ENCODE results near the gene ZNF146.

- TF ChIP-seq POLR2AphosphoS5 (IDR thresholded peaks at IDR 0.05; ENCODE audit: low read depth), result no peak
- no peak for TF ChIP-seq CTCF (conservative IDR thresholded peaks at IDR 0.05; ENCODE audit: low read depth in 2 of 2)
- TF ChIP-seq, protein P1, sequence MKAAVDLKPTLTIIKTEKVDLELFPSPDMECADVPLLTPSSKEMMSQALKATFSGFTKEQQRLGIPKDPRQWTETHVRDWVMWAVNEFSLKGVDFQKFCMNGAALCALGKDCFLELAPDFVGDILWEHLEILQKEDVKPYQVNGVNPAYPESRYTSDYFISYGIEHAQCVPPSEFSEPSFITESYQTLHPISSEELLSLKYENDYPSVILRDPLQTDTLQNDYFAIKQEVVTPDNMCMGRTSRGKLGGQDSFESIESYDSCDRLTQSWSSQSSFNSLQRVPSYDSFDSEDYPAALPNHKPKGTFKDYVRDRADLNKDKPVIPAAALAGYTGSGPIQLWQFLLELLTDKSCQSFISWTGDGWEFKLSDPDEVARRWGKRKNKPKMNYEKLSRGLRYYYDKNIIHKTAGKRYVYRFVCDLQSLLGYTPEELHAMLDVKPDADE (IDR thresholded peaks at IDR 0.05), result no peak
- TF ChIP-seq, protein P2, sequence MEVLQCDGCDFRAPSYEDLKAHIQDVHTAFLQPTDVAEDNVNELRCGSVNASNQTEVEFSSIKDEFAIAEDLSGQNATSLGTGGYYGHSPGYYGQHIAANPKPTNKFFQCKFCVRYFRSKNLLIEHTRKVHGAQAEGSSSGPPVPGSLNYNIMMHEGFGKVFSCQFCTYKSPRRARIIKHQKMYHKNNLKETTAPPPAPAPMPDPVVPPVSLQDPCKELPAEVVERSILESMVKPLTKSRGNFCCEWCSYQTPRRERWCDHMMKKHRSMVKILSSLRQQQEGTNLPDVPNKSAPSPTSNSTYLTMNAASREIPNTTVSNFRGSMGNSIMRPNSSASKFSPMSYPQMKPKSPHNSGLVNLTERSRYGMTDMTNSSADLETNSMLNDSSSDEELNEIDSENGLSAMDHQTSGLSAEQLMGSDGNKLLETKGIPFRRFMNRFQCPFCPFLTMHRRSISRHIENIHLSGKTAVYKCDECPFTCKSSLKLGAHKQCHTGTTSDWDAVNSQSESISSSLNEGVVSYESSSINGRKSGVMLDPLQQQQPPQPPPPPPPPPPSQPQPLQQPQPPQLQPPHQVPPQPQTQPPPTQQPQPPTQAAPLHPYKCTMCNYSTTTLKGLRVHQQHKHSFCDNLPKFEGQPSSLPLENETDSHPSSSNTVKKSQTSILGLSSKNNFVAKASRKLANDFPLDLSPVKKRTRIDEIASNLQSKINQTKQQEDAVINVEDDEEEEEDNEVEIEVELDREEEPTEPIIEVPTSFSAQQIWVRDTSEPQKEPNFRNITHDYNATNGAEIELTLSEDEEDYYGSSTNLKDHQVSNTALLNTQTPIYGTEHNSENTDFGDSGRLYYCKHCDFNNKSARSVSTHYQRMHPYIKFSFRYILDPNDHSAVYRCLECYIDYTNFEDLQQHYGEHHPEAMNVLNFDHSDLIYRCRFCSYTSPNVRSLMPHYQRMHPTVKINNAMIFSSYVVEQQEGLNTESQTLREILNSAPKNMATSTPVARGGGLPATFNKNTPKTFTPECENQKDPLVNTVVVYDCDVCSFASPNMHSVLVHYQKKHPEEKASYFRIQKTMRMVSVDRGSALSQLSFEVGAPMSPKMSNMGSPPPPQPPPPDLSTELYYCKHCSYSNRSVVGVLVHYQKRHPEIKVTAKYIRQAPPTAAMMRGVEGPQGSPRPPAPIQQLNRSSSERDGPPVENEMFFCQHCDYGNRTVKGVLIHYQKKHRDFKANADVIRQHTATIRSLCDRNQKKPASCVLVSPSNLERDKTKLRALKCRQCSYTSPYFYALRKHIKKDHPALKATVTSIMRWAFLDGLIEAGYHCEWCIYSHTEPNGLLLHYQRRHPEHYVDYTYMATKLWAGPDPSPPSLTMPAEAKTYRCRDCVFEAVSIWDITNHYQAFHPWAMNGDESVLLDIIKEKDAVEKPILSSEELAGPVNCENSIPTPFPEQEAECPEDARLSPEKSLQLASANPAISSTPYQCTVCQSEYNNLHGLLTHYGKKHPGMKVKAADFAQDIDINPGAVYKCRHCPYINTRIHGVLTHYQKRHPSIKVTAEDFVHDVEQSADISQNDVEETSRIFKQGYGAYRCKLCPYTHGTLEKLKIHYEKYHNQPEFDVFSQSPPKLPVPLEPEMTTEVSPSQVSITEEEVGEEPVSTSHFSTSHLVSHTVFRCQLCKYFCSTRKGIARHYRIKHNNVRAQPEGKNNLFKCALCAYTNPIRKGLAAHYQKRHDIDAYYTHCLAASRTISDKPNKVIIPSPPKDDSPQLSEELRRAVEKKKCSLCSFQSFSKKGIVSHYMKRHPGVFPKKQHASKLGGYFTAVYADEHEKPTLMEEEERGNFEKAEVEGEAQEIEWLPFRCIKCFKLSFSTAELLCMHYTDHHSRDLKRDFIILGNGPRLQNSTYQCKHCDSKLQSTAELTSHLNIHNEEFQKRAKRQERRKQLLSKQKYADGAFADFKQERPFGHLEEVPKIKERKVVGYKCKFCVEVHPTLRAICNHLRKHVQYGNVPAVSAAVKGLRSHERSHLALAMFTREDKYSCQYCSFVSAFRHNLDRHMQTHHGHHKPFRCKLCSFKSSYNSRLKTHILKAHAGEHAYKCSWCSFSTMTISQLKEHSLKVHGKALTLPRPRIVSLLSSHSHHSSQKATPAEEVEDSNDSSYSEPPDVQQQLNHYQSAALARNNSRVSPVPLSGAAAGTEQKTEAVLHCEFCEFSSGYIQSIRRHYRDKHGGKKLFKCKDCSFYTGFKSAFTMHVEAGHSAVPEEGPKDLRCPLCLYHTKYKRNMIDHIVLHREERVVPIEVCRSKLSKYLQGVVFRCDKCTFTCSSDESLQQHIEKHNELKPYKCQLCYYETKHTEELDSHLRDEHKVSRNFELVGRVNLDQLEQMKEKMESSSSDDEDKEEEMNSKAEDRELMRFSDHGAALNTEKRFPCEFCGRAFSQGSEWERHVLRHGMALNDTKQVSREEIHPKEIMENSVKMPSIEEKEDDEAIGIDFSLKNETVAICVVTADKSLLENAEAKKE (CRISPR knock-in tag; IDR thresholded peaks at IDR 0.05), result no peak
Measured at GRCh38 chr19:36266375-36266961, 51.6 kb downstream of the ZNF146 start.

Data from GM23338 (cell line).